GM18502 (cell line): ENCODE results near the gene MSLN.
A peak's percentile ranks its signal among the peaks of the same experiment; 100 is the strongest.
"Not testable (repeated sequence)": the region's sequence is repeated elsewhere in the genome, so short reads cannot be mapped to it uniquely, and the experiment has no call there.

Experiments used
- ATAC-seq: cut with Tn5 transposase; IDR thresholded peaks from one replicate; pipeline ENCODE4 v1.9.1; 2021; ENCODE audit warnings: mild to moderate bottlenecking; ENCODE audit not compliant: unreplicated experiment, poor library complexity

Gene MSLN

DNA sequence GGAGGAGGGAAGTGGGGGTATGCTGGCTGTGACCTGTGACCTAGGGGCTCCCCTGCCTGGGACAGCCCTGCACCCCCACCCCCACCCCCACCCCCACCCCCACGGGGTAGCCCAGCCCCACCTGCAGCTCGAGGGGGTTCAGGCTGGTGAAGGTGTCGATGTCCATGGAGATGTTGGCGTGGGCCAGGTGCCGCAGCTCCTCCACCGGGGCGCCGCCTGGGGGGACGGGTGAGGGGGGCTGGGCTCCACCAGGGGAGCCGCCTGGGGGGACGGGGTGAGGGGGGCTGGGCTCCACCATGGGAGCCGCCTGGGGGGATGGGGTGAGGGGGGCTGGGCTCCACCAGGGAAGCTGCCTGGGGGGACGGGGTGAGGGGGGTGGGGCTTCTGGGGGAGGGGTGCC lies 9.9 kb downstream of the MSLN start:
- ATAC-seq, result no peak

- ATAC-seq, result no peak
These were observed 12.4 kb downstream of the MSLN start for GRCh38 chr16:772959-773358.

DNA sequence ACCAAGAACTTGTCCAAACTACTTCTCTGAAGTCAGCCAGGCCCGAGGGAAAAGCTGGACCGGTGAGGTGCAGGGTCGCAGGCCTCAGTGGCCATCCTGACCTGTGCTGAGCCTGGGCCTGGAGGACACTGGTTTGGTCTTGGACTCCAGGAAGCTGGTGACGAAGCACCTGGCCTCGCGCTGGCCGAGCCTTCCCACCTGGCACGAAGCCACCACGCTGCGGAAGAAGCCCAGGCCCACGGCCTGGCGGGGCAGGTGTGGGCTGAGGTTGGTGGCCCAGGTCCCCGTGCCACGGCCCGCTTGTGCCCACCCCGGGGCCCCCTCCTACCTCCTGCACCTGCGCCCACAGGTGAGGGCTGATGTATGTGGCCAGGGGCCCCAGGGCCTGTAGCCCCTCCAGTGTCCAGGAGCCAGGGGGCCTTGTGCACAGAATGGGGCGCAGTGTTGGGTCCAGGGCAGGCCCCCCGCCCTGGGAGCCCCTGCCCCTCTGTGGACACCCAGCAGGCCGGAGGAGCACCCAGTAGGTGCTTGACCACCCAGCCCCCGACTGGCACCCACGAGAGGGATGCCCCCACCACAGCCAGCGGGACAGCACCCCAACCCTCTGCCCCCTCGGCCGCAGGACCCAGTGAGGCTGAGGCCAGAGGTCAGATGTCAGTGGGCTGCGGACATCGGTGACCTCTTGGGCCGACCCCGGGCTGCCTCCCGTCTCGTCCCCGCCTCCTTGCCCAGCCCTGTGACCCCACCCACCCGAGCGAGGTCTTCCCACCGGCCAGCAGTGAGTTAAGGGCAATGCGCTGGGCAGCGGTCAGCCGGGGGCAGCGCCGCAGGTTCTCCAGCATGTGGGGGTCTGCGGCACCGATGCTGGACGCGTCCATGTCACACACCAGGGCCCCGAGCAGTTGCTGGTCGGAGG lies 13.8 kb downstream of the MSLN start:
- no peak for ATAC-seq

- no peak for ATAC-seq
These were observed 14.8 kb downstream of the MSLN start for GRCh38 chr16:775236-775796.

- not testable (repeated sequence) for ATAC-seq
These were observed 15.8 kb downstream of the MSLN start for GRCh38 chr16:776298-776697.

DNA sequence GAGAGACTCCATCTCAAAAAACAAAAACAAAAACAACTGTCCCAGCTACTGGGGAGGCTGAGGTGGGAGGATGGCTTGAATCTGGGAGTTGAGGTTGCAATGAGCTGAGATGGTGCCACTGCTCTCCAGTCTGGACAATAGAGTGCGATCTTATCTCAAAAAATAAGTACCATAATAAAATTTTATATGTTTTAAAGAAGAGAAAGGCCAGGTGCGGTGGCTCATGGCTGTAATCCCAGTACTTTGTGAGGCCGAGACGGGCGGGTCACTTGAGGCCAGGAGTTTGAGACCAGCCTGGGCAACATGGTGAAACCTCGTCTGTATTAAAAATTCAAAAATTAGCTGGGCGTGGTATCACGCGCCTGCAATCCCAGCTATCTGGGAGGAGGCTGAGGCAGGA lies 16.3 kb downstream of the MSLN start:
- ATAC-seq, result no peak

- no peak for ATAC-seq
These were observed 17.3 kb downstream of the MSLN start for GRCh38 chr16:777826-778225.

DNA sequence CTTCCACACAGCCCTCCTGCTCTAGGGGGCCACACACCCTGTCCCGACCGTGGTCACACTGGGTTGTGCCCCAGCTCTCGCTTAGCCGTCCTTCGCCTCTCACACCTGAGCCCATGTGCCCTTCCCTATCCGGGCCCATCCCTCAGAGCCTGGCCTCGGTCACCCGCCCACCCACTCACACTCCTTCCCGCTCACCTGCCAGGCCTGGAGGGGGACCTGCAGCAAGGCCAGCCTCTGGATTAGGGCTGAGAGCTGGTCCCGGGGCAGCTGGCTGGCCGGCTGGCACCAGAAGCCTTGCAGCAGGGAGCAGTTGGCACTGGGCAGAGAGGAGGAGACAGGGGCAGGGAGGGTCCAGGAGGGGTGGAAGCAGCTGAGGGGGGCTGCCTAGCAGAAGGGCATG lies 17.9 kb downstream of the MSLN start:
- no peak for ATAC-seq

- ATAC-seq, result no peak
These were observed 18.5 kb downstream of the MSLN start for GRCh38 chr16:778909-779527.

GRCh38 chr16:779561-779960 lies 19.0 kb downstream of the MSLN start:
- ATAC-seq, result no peak

DNA sequence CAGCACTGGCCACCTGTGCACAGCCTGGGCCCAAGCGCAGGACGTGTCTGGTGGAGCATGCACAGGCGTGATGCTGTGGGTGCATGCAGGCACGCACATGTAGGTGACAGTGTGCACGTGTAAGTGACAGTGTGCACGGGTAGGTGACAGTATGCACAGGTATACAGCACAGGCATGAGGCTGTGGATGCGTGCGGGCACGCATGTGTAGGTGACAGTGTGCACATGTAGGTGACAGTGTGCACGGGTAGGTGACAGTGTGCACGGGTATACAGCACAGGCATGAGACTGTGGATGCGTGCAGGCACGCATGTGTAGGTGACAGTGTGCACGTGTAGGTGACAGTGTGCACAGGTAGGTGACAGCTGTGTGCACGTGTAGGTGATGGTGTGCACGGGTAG lies 19.8 kb downstream of the MSLN start:
- ATAC-seq, result no peak

DNA sequence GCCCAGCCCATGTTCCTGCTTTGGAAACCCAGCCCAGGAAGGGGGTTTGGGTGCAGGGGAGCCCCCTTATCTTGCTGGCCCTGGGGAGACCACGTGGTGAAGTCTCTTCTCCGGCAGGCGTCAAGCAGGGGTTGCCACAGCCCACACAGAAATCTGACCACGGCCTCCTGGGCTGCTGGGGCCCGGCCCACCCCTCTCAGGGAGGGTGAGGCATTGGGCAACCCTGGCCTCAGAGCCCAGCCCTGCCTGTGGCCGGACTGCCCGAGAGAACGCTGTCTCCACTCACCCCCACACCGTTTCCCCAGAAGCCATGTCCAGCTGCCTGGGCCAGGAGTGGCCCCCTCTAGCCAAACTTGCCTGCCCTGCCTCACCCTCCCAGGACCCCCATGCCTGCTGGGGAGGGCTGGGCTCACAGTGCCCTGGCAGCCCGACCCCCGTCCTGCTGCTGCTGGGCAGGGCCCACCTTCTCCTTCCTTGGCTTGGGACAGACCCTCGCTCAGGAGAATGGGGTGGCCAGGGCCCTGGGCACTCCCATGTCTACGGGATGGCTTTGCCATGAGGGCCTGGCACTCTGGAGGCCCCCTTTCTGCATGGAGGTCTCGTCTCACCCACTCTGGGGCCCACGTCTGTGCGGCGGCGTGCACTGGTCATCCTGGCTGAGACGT lies 20.9 kb downstream of the MSLN start:
- no peak for ATAC-seq

DNA sequence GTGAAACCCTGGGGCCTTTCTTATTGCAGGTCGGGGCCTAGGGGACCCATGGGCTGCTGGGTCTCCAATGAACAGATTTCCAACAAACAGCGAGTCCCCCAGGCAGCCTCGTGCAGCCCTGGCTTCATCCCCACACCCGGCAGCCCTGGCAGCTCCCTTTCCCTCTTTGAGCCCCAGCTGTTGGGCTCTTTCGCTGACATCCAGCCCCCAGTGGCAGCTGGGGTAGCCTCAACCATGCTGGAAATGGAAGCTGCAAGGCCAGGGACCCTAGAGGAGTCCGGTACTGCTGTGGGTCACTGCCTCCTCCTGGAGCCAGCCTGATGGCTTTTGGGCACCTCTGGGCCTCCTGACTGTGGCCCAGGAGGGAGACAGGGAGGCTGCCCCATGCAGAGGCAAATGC lies 21.7 kb downstream of the MSLN start:
- ATAC-seq, result no peak

DNA sequence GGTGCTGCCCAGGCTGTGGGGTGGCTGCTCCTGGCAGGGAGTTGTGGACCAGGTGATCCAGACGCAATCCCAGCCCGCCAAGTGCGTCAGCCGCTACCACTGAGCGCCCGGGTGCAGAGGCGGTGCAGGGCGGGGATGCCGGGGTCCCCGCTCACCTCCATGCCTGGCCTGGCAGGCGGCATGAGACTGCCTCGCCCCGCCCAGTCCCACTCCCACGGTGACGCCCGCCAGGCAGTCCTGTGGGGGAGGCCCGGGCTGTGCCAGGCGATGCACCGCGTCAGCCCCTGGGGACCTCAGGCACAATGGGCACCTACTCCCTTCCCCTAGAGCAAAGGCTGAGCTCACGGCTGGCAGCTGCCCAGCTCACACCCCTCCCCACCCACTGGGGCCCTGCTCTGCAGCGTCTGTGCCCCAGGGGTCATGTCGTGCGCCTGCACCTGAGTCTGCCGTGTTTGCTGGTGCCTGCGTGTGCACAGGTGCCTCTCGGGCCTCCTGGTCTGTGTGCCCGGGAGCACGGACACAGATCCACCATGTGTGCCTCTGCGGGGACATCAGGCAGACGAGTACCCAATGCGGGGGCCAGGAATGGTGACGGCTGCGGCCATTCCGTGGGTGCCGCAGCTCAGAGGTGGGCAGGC lies 22.4 kb downstream of the MSLN start:
- no peak for ATAC-seq

DNA sequence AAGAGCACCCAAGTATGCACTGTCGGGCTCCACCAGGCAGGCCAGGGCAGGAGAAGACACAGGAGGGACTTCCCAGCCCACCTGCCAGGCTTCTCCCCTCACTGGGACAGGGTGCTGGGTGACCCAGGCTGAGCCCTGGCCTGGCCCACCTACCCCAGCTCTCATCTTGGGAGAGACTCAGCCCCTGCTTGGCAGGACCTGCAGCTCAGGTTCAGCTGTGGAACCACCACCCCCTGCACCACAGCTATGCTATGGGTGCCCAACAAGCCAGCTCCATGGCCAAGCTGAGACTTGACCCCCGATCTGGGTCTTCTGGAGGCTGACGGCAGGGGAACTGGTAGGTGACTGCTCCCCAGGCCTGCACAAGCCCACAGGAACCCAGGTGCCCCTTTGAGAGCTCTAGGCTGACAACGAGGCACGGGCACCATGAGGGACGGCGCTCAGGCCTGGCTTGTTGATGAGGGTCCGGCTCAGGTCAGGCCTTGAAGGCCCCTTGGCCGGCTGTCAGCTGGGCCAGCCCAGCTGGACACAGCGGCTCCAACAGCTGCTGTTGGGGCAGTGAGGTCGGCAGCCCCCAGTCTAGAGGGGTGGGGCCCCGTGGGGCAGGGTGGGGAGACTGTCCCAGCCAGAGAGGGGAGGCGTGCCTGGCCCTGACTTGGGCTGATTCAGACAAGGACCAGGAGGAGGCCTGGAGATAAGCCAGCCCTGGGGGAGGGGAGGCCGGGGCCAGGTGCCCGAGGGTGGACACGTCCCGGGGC lies 23.0 kb downstream of the MSLN start:
- ATAC-seq, result no peak

DNA sequence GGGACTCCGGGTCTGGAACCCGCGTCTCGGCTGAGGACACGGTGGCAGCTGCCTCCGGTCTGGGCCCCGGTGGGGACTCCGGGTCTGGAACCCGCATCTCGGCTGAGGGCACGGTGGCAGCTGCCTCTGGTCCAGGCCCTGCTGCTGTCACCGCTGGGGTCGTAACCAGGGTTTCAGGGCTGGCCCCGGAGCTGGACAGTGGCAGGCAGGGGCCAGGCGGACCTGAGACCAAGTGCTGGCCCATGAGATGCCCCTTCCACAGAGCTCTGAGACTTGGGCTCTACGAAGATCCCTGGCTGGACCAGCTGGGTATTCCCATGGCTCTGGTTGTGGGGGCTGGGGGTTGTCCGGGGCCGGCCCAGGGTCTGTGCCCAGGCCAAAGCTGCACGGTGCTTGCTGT lies 23.9 kb downstream of the MSLN start:
- no peak for ATAC-seq

GRCh38 chr16:785563-786535 lies 25.3 kb downstream of the MSLN start:
- ATAC-seq, result no peak

DNA sequence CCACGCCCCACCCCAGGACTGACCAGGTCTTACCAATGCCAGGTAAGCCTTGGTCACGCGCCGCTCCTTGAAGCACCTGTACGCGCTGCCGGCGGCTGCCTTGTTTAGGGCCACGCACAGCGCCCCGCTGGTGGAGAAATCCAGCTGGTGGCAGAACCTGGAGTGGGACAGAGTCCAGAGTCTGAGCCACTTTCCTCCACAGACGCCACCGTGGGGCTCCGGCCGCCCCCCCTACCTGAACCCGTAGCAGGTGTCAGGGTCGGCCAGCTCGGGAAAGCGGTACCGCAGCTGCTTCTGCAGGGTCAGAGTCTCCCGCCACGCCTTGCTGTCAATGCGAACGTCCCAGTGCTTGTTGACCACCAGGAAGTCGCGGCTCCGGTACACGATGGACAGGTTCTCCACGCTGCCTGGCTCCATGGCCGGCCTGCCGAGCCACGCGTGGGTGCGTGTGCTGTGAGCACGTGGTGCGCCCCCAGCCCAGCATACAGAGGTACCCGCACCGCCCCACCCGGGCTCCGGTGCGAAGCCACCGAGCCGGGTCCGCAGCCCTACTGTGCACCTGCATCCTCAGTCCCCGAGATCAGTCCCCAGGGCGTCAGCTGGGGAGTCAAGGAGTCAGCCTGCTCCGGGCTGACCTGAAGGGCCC lies 26.9 kb downstream of the MSLN start:
- peak; percentile 3 for ATAC-seq
